ENCODE data around the gene IGF2.

Gene IGF2

DNA sequence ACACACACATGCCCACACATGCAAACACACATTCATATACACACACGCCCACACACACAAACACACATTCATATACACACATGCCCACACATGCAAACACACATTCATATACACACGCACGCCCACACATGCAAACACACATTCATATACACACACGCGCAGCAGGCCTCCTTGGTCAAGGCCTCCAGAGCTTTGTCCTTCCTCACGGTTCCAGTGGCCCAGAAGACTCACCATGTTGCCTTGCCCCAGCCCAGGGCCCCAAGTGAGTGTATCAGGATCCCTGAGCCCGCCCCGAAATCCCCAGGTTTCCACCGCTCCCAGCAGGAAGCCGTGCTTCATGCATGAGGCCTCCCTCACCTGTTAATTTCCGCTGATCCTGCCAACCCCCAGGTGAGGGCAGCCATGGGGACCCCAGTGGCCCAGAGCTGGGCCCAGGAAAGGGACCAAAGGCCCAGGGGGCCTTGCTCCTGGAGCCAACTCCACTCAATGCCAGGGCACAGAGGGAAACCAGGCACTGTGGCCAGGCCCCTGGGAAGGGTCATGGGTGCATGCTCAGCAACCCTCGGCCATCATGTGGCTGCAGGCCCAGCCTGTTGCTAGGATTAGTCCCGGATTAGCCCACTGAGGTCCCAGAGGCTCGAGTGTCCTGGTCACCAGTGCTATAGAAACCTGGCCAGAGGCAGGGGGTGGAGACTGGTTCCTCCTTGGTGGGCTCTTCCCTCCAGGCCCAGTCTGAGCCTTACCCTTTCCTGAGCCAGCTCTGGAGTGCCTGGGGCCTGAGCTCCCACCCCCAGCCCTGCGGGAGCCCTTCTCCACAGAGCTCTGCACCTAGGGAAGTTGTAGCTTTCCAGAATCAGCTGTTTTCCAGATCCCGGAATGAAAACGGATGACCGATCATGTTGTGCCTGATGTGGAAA is 34.4 kb downstream of the IGF2 start:
- no peak for DNase-seq (ENCODE audit: low read depth in 4 of 4, low spot score in 1 of 4)

GRCh38 chr11:2103668-2104523 is 35.3 kb downstream of the IGF2 start:
- no peak for DNase-seq (ENCODE audit: low read depth in 4 of 4, low spot score in 1 of 4)

GRCh38 chr11:2102883-2103213 is 36.3 kb downstream of the IGF2 start:
- DNase-seq (ENCODE audit: low read depth in 4 of 4, low spot score in 1 of 4): no peak

- no peak for DNase-seq (ENCODE audit: low read depth in 4 of 4, low spot score in 1 of 4)
These were observed 36.9 kb downstream of the IGF2 start for GRCh38 chr11:2102132-2102882.

- DNase-seq (ENCODE audit: low read depth in 4 of 4, low spot score in 1 of 4): no peak
These were observed 38.0 kb downstream of the IGF2 start for GRCh38 chr11:2101171-2101675.

DNA sequence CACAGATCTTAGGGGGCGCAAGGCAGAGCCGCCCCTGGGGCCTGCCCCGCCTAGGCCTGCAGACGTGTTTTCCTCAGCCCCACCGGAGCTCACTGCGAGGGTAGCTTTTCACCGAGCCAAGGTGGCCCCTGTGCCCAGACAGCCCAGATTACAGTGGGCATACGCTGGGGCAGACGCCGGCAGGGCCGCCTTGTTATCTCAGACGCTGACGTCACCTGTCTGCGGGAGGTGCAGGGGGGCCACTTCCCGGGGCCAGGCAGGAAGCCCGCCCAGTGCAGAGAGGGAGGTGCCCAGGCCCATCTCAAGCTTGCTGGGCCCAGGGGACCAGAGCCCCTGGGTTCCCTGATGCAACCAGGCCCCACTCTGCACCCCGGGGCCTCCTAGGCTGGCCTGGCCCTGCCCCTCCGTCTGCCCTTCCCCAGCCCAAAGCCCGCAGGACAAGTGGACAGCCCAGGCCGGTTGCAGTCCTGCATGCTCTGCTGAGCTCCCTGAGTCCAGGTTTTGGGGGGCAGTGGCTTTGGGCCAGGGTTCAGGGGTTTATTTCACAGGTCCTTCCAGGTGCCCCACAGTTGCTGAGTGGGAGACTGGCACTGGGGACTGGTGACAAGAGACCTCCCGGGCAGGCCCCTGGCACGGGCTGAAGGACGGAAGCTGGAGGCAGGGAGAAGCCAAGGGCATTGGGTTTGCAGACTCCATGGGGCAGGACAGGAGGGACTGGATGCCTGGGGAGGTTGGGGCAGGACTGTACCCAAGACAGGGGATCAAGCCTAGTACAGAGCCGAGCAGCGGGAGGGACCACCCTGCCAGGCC is 38.6 kb downstream of the IGF2 start:
- DNase-seq (ENCODE audit: low read depth in 4 of 4, low spot score in 1 of 4): no peak

DNA sequence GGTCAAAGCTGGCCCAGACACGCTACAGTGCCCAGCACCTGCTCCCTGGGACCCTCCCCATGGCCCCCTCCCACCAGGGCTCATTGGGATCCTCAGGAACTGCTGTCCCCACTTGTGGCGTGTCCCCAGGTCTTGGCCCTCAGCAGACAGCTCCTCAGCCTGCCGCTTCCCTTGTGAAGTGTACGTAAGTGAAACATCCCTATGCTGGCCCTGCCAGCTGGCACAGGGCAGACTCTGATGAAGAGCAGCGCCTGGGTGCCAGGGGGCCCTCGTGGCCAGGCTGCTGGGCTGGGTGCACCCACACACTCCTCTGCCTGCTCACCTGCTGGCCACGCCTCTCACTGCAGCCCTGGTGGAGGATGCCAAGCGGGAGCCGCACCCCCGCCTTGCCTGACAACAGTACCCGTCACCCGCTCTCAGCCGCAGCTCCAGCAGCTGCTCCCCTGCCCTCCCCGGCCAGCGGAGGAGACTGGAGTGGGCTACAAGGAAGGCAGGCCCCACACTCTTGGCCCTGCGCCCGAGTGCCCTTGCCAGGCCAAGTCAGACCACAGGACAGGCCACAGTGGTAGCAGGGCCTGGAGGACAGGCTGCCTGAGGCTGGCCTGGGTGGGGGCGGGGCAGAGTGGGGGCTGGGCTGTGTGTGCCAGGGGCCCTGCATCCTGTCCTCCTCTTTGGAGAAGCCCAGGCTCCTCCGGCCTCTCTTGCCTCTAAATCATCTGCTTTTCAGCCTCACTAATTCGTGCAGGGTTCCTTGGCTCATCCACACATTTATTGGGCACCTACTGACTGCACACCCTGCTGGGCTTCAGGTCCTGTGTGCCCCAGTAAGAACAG is 39.5 kb downstream of the IGF2 start:
- no peak for DNase-seq (ENCODE audit: low read depth in 4 of 4, low spot score in 1 of 4)

GRCh38 chr11:2098691-2099515 is 40.3 kb downstream of the IGF2 start:
- DNase-seq (ENCODE audit: low read depth in 4 of 4, low spot score in 1 of 4): no peak

DNA sequence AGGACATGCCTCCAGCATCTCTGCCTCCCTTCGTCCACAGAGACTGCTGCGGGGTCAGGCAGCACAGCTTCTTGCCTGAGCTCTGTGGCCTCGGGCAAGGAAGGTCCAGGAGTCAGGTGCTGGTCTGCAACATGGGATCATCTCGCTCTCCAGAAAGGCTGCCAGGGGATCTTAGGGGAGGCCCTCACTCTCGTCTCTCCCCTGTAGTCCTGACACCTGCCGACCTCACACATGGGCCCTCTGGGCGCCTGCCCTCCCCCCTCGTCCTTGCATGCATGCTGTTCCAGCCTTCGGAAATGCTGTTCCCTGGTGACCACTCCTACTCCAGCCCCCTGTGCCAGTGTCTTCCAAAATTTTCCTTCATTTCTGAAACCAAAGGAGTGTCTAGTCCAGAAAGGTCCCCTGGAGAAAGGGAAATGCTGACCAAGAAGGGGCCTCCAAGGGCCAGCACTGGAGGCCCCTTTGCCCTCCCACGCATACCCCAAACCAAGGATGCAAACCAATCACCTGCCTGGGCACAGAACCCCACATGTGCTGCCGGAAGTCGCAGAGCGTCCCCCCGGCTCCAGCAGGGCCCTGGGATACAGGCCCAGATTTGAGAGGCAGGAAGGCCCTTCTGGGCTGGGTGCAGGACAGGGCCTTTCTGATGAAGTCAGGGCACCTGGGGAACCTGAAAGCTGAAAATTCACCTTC is 41.0 kb downstream of the IGF2 start:
- DNase-seq (ENCODE audit: low read depth in 4 of 4, low spot score in 1 of 4): no peak

DNA sequence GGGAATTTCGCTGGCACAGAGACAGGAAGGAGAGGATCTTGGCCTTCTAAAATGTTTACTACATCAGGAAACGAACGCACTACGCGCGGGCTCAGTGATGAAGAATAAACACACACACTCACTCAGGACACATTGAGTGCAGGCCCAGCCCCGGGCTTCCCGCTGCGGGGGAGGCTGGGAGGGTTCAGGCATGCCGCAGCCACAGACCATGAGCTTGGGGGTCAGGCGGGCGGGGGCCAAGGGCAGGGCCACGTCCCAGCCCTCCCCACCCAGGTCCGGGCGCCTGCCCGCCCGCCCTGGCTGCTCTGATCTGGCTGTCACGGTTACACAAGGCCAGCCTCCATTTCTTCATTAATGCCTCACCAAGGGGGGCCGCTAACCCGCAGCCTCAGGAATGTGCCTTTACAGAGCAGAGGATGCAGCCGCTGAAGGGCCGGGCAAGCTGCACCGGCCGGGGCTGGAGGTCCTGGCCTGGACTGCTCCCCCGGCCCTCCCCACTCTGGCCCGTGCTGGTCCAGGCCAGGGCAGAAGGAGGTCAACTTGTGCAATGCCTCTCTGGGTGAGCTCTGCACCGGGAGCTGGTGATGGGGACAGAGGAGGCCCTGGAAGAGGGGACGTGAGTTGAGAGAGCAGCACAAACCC is 41.7 kb downstream of the IGF2 start:
- DNase-seq (ENCODE audit: low read depth in 4 of 4, low spot score in 1 of 4): no peak

GRCh38 chr11:2096919-2097301 is 42.3 kb downstream of the IGF2 start:
- DNase-seq (ENCODE audit: low read depth in 4 of 4, low spot score in 1 of 4): no peak

GRCh38 chr11:2096011-2096918 is 42.9 kb downstream of the IGF2 start:
- DNase-seq (ENCODE audit: low read depth in 4 of 4, low spot score in 1 of 4): no peak

DNA sequence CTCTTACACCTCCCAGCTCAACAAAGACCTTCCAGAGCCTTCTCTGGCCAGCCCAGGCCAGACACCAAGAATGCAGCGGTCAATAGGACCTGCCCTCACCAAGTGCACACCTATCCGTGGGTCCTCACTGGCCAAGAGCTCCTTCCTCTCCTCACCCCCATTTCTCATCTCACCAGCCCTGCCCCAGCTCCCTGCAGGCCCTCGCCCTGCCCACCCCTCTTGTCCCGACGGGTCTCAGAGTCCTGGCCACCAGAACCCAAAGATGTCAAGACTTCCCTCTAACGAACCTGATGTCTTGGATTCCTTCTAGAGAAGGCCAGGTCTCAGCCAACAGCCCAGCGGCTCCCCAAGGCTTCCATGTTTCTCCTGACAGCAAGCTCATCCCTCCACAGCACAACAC is 43.6 kb downstream of the IGF2 start:
- no peak for DNase-seq (ENCODE audit: low read depth in 4 of 4, low spot score in 1 of 4)

DNA sequence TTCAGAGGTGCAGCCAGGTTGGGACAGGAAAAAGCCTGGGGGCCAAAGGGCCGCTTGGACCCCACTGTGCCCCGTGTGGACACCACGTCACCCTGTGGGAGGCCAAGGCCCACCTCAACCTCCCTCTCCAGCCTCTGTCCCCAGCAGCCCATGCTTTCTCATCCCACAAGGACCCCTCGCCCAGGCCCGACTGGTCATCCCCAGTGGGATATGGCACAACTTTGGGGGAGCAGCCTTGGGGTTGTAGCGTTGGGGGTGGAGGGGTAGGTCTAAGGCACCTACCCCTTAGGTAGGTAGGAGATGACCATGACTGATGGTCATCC is 44.0 kb downstream of the IGF2 start:
- DNase-seq (ENCODE audit: low read depth in 4 of 4, low spot score in 1 of 4): no peak

DNA sequence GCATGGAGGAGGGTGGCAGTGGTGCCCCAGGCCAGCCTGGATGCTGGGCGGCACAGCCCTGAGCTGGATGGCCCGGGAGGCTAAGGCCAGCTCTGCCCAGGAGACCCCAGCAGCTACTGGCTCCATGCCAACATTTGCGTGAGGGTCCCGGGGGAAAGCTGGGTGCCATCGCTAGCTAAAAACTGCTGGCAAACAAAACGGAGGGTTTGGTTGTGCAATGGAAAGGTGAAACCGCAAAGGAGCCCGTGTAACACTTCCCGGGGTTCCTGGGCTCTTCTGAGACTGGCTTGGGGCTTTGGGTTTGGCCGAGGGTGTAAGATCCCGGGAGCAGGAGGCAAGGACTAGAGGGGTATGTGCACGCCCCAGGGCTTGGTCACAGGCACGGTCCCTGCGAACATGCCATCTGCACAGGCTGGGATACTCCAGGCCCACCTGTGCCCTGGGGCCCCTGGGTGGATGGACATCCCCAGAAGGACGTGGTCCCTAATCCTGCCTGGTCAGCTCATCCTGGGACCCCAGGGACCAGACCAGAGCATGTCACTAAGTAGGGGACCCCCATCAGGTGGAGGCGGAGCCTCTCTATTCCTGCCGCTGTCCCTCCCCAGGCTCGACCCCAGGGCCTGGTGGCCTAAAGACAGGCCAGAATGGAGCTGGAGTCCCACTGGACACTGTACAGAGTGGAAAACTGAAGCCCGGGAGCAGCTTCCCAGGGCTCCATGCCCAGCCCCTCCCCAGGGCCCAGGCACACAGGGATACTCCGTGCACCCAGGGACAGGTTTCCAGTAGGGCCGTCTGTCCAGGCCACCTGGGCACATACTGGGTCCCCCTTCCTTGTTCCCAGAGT is 44.6 kb downstream of the IGF2 start:
- no peak for DNase-seq (ENCODE audit: low read depth in 4 of 4, low spot score in 1 of 4)
